ENCODE measurements around the gene JAKMIP2. TPM values are rescaled to one million over a fixed set of nuclear protein-coding genes. Genes with fewer than 3 reads are reported as not detected.

The JAKMIP2 gene
- total and polyA plus RNA-seq, 9 donors: 0.10 to 7.0 (median 0.24) TPM

DNA sequence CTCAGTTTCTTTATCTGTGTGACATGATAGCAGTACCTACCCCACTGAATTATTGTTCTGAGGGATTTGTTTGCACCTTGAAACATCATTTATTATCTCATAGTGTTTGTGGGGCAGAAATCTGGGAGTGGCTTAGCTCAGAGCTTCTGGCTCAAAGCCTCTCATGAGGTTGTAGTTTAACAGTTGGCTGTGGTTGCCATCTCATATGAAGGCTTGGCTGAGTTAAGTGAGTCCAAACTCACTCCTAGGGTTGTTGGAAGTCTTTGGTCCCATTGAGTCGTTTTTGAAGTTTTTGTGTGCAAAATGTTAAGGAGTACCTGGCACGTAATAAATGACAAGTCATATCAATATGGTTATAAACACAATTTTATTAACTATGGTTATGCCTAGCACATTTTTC lies 3.6 kb upstream of the JAKMIP2 start:
- H3K4me1 ChIP-seq (ENCODE audit: insufficient read depth): no peaks in the 10 kb centered on the region
- no peaks in the 10 kb centered on the region for H3K9me3 ChIP-seq
- TF ChIP-seq POLR2A (IDR thresholded peaks at IDR 0.05) (no peak), EP300 (IDR thresholded peaks at IDR 0.05) (no peak)
- TF ChIP-seq, protein P1, sequence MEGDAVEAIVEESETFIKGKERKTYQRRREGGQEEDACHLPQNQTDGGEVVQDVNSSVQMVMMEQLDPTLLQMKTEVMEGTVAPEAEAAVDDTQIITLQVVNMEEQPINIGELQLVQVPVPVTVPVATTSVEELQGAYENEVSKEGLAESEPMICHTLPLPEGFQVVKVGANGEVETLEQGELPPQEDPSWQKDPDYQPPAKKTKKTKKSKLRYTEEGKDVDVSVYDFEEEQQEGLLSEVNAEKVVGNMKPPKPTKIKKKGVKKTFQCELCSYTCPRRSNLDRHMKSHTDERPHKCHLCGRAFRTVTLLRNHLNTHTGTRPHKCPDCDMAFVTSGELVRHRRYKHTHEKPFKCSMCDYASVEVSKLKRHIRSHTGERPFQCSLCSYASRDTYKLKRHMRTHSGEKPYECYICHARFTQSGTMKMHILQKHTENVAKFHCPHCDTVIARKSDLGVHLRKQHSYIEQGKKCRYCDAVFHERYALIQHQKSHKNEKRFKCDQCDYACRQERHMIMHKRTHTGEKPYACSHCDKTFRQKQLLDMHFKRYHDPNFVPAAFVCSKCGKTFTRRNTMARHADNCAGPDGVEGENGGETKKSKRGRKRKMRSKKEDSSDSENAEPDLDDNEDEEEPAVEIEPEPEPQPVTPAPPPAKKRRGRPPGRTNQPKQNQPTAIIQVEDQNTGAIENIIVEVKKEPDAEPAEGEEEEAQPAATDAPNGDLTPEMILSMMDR (IDR thresholded peaks at IDR 0.05): no peak
- no peaks in the 10 kb centered on the region for H3K36me3 ChIP-seq
- 73 to 80% (median 74%) methylated on average over 2 of the region's 2 CpGs for WGBS, 3 donors
- no peak for DNase-seq
- H3K27me3 ChIP-seq: no peaks in the 10 kb centered on the region
- intact Hi-C loops (cut with DNase I): no loop called here
- no peak overlapping the region for H3K27ac ChIP-seq
- no peak overlapping the region for H3K4me3 ChIP-seq

DNA sequence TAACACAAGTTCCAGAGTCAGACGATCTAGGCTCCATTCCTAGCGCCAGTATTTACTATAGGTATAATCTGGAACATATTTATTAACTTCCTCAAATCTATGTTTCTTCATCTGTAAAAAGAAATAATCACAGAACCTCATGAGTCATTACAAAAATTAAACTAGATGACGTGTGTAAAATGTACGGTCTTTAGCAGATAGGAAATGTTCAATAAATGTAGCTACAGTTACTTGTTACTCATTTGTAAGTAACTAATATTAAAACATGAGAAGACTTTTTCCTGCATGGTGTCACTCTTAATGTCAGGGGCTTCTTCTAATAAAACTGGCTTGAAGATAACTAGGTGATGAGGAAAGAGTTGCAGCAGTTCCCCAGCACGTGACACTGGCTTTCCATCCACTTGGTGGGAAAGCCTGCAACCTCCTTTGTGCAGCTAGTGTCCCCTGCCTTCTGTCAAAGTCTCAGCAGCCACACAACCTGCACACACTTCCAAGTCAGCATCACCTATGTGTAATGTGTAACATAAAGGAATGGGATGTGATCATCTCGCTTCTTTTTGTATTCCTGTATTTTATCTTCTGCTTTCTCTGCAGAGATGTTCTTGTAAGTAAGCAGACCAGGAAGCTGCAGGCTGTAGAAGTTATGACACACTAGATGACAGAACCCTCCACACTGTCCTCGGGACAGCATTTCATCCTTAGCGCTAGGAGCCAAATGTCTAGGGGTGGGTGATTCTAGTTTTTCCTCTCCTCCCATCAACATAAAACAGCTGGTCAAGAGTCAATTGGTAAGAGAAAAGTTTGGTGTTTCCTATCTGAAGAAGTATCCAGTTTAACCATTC lies 1.8 kb upstream of the JAKMIP2 start:
- TF ChIP-seq POLR2A (IDR thresholded peaks at IDR 0.05) (no peak), EP300 (IDR thresholded peaks at IDR 0.05) (no peak)
- TF ChIP-seq, protein P1 (IDR thresholded peaks at IDR 0.05): no peak
- H3K9me3 ChIP-seq: no peaks in the 10 kb centered on the region
- no peaks in the 10 kb centered on the region for H3K36me3 ChIP-seq
- no peaks in the 10 kb centered on the region for H3K27me3 ChIP-seq
- H3K4me3 ChIP-seq: no peak overlapping the region
- 51 to 59% (median 57%) methylated on average over 8 of the region's 8 CpGs for WGBS, 3 donors
- no peaks in the 10 kb centered on the region for H3K4me1 ChIP-seq (ENCODE audit: insufficient read depth)
- no peak overlapping the region for H3K27ac ChIP-seq
- no peak for DNase-seq
- intact Hi-C loops (cut with DNase I): no loop called here

DNA sequence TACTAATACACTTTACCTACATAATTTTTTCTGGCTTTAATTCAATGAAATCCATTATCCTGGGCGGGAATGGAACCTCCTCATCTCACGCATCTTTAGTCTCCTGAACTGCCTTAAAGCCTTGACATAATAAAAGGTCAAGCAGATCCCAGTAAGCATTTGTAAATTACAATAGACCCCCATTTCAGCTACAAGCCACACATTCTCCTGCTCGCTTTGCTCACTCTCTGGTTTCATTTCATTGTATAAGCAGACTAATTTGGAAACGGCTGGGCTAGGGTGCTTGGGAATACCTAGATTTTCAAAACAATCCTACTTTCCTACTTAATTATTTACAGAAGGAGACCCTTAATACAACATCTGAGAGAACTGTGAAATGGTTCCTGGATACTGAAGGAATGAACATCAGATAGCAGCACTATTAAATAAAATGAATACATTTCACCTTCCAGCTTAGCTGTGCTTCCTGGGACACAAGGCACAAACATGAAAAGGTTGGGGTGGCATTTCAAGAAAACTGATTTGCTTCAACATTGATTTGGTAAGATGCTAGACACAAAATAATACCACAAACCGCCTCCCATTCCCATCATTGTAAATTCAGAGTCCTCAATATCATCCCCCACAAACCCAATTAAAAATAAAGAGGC lies 1.5 kb downstream of the JAKMIP2 start:
- H3K4me3 ChIP-seq: no peak overlapping the region
- 81 to 85% (median 82%) methylated on average over 5 of the region's 5 CpGs for WGBS, 3 donors

DNA sequence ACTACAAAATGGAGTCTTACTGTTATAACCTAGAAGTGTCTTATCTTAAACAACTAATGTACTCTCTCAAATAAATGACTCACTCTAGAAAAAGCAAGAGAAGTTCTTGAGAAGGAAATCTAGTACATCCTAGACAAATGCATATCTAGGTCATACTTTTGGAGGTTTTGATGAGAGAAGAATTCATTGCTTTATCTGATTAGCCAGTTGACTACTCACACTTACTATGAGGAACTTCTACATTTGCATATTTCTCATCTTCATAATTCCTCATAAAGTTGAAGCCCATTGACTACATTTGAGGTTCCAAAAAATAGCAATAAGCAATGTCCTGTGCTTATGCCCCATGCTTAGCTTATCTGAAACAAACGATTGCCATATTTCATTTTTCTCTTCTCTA lies 2.8 kb downstream of the JAKMIP2 start:
- WGBS, 3 donors: 80 to 81% (median 81%) methylated on average over 1 of the region's 1 CpG
- no peak for TF ChIP-seq EP300 (IDR thresholded peaks at IDR 0.05)
- TF ChIP-seq POLR2A (IDR thresholded peaks at IDR 0.05): no peak
- TF ChIP-seq, protein P1 (IDR thresholded peaks at IDR 0.05): no peak
- H3K4me1 ChIP-seq (ENCODE audit: insufficient read depth): no peaks in the 10 kb centered on the region
- no peaks in the 10 kb centered on the region for H3K36me3 ChIP-seq
- H3K4me3 ChIP-seq: no peak overlapping the region
- H3K27ac ChIP-seq: no peak overlapping the region
- H3K9me3 ChIP-seq: no peaks in the 10 kb centered on the region
- H3K27me3 ChIP-seq: no peaks in the 10 kb centered on the region
- intact Hi-C loops (cut with DNase I): no loop called here
- no peak for DNase-seq

More for the DNA sequence above, 1.5 kb downstream of the JAKMIP2 start:
- intact Hi-C loops (cut with DNase I): no loop called here
- H3K27ac ChIP-seq: no peak overlapping the region
- no peak for DNase-seq
- H3K36me3 ChIP-seq: no peaks in the 10 kb centered on the region
- H3K27me3 ChIP-seq: no peaks in the 10 kb centered on the region
- no peaks in the 10 kb centered on the region for H3K4me1 ChIP-seq (ENCODE audit: insufficient read depth)
- H3K9me3 ChIP-seq: no peaks in the 10 kb centered on the region
- TF ChIP-seq EP300 (IDR thresholded peaks at IDR 0.05) (no peak), POLR2A (IDR thresholded peaks at IDR 0.05) (no peak)
- TF ChIP-seq, protein P1 (IDR thresholded peaks at IDR 0.05): no peak

All from ovary (tissue), 9 donors.